Neural cell (in vitro differentiated cells): ENCODE data around the gene LOXL4. TPM values are rescaled to one million over a fixed set of nuclear protein-coding genes. Genes with fewer than 3 reads are reported as not detected.

ENCODE experiments used
- H2AFZ ChIP-seq: fragments of 200-600, 300-800 bp; sonication (generic), shearing (Covaris generic); 2 replicates; pipeline ENCODE4 v1.6.0; 2014; ENCODE audit warnings: low read depth, mild to moderate bottlenecking, antibody characterized with exemption, low read length, moderate library complexity
- H3F3A ChIP-seq: fragments of 200-600 bp; shearing (Covaris generic); 2 replicates; pipeline ENCODE4 v1.6.1; 2016; ENCODE audit warnings: mild to moderate bottlenecking, moderate library complexity, mixed read lengths, antibody characterized with exemption, low read length; ENCODE audit not compliant: insufficient read depth, poor library complexity, severe bottlenecking
- H3K27ac ChIP-seq: fragments of 200-600, 300-800 bp; sonication (generic), shearing (Covaris generic); 2 replicates; pipeline ENCODE4 v1.5.1; 2014; ENCODE audit warnings: mild to moderate bottlenecking, low read length, moderate library complexity
- H3K27me3 ChIP-seq: fragments of 300-800, 200-600 bp; sonication (generic), shearing (Covaris generic); 2 replicates; pipeline ENCODE4 v1.6.0; 2014; ENCODE audit warnings: mild to moderate bottlenecking, low read depth, low read length, moderate library complexity; ENCODE audit not compliant: insufficient read depth
- H3K36me3 ChIP-seq: fragments of 300-800, 200-600 bp; sonication (generic), shearing (Covaris generic); 2 replicates; pipeline ENCODE4 v1.5.1; 2014; ENCODE audit warnings: mild to moderate bottlenecking, antibody characterized with exemption, low read length, moderate library complexity; ENCODE audit not compliant: insufficient read depth
- H3K4me2 ChIP-seq: fragments of 300-800, 200-600 bp; sonication (generic), shearing (Covaris generic); 2 replicates; pipeline ENCODE4 v1.6.0; 2014; ENCODE audit warnings: mild to moderate bottlenecking, low read length
- H3K4me3 ChIP-seq: fragments of 300-800, 200-600 bp; sonication (generic), shearing (Covaris generic); 2 replicates; pipeline ENCODE4 v1.5.1; 2014; ENCODE audit warnings: mild to moderate bottlenecking, low read length, moderate library complexity
- H3K79me2 ChIP-seq: fragments of 200-600 bp; shearing (Covaris generic); replicated peaks from 2 replicates; pipeline ENCODE4 v1.6.0; 2014; ENCODE audit warnings: mild to moderate bottlenecking, low read length, moderate library complexity; ENCODE audit not compliant: insufficient read depth
- H3K9ac ChIP-seq: fragments of 300-800, 200-600 bp; sonication (generic), shearing (Covaris generic); 2 replicates; pipeline ENCODE4 v1.6.1; 2016; ENCODE audit warnings: mild to moderate bottlenecking, low read length, mixed read lengths
- H3K9me2 ChIP-seq: fragments of 200-600 bp; shearing (Covaris generic); 2 replicates; pipeline ENCODE4 v1.6.1; 2016; ENCODE audit warnings: mild to moderate bottlenecking, low read length, mixed read lengths; ENCODE audit not compliant: insufficient read depth
- H3K9me3 ChIP-seq: fragments of 200-600, 300-800 bp; sonication (generic), shearing (Covaris generic); 2 replicates; pipeline ENCODE4 v1.6.1; 2016; ENCODE audit warnings: mild to moderate bottlenecking, mixed run types, low read length, moderate library complexity, mixed read lengths
- H4K20me1 ChIP-seq: fragments of 200-600 bp; shearing (Covaris generic); 2 replicates; pipeline ENCODE4 v1.6.1; 2016; ENCODE audit warnings: mild to moderate bottlenecking, mixed run types; ENCODE audit not compliant: insufficient read depth
- CTCF ChIP-seq: fragments of 450-650 bp; IDR thresholded peaks from 2 replicates; pipeline ENCODE4 v1.5.1; 2014; ENCODE audit warnings: antibody characterized with exemption, mild to moderate bottlenecking, moderate library complexity; ENCODE audit not compliant: poor library complexity, severe bottlenecking
- EP300 ChIP-seq: fragments of 450-650 bp; conservative IDR thresholded peaks from 2 replicates; pipeline ENCODE4 v1.6.1; 2014; ENCODE audit warnings: antibody characterized with exemption, mild to moderate bottlenecking, moderate library complexity; ENCODE audit not compliant: poor library complexity, severe bottlenecking
- EZH2 ChIP-seq: fragments of 200-600, 300-800 bp; shearing (Covaris generic), sonication (generic); IDR thresholded peaks from 2 replicates; pipeline ENCODE4 v1.6.1; 2014; ENCODE audit warnings: antibody characterized with exemption, low read length, borderline replicate concordance, mild to moderate bottlenecking; ENCODE audit not compliant: insufficient read depth, poor library complexity, severe bottlenecking
- MXI1 ChIP-seq: fragments of 450-650 bp; conservative IDR thresholded peaks from 2 replicates; pipeline ENCODE4 v1.6.1; 2014; ENCODE audit warnings: antibody characterized with exemption, mild to moderate bottlenecking; ENCODE audit not compliant: poor library complexity, severe bottlenecking
- POLR2AphosphoS5 ChIP-seq: IDR thresholded peaks from 2 replicates; pipeline ENCODE4 v1.6.1; 2012
- RAD21 ChIP-seq: fragments of 450-650 bp; conservative IDR thresholded peaks from 2 replicates; pipeline ENCODE4 v1.6.1; 2014; ENCODE audit warnings: antibody characterized with exemption, mild to moderate bottlenecking, moderate library complexity
- REST ChIP-seq: IDR thresholded peaks from 2 replicates; pipeline ENCODE4 v1.6.1; 2012; ENCODE audit warnings: borderline replicate concordance
- SMC3 ChIP-seq: fragments of 450-650 bp; conservative IDR thresholded peaks from 2 replicates; pipeline ENCODE4 v1.6.1; 2014; ENCODE audit warnings: antibody characterized with exemption, mild to moderate bottlenecking, moderate library complexity; ENCODE audit not compliant: poor library complexity
- TAF1 ChIP-seq: IDR thresholded peaks from 2 replicates; pipeline ENCODE4 v1.6.1; 2012; ENCODE audit warnings: low read depth
- polyA plus RNA-seq: library from polyadenylated mRNA; depleted of rRNA; stranded (reverse); fragments of >200 nt; gene quantifications from 2 replicates; pipeline ENCODE4 v1.2.3, GENCODE V29; 2014

The LOXL4 gene
- polyA plus RNA-seq, 1 donor from 2014 or later, result not detected

- no peaks in the 10 kb centered on the region for H3F3A ChIP-seq
- H3K79me2 ChIP-seq, result no peaks in the 10 kb centered on the region
- no peak overlapping the region for H3K4me3 ChIP-seq
- H3K4me2 ChIP-seq, result no peak overlapping the region
- no peaks in the 10 kb centered on the region for H3K36me3 ChIP-seq
- H3K27me3 ChIP-seq, result no peaks in the 10 kb centered on the region
- no peaks in the 10 kb centered on the region for H4K20me1 ChIP-seq
- H3K9ac ChIP-seq, result no peak overlapping the region
- no peak overlapping the region for H2AFZ ChIP-seq
- H3K27ac ChIP-seq, result no peak overlapping the region
- H3K9me3 ChIP-seq, result no peaks in the 10 kb centered on the region
- no peak for TF ChIP-seq POLR2AphosphoS5
- TF ChIP-seq EZH2, result no peak
- TF ChIP-seq RAD21, result no peak
- TF ChIP-seq TAF1, result no peak
- TF ChIP-seq REST, result no peak
- no peak for TF ChIP-seq EP300
- TF ChIP-seq CTCF, result no peak
- no peak for TF ChIP-seq MXI1
- no peak for TF ChIP-seq SMC3
- no peaks in the 10 kb centered on the region for H3K9me2 ChIP-seq
These were observed 34.9 kb upstream of the LOXL4 start for GRCh38 chr10:98302741-98303365.

GRCh38 chr10:98301664-98302319 is 33.8 kb upstream of the LOXL4 start:
- no peaks in the 10 kb centered on the region for H3K9me2 ChIP-seq
- no peak overlapping the region for H3K9ac ChIP-seq
- TF ChIP-seq MXI1, result no peak
- TF ChIP-seq EP300, result no peak
- no peak for TF ChIP-seq EZH2
- TF ChIP-seq SMC3, result no peak
- no peak for TF ChIP-seq POLR2AphosphoS5
- TF ChIP-seq CTCF, result no peak
- TF ChIP-seq TAF1, result no peak
- no peak for TF ChIP-seq REST
- no peaks in the 10 kb centered on the region for H4K20me1 ChIP-seq
- H3K27ac ChIP-seq, result no peak overlapping the region
- H3K27me3 ChIP-seq, result no peaks in the 10 kb centered on the region
- H3F3A ChIP-seq, result no peaks in the 10 kb centered on the region
- H3K36me3 ChIP-seq, result no peaks in the 10 kb centered on the region
- no peaks in the 10 kb centered on the region for H3K79me2 ChIP-seq
- no peak overlapping the region for H3K4me2 ChIP-seq
- H3K4me3 ChIP-seq, result no peak overlapping the region
- H2AFZ ChIP-seq, result no peak overlapping the region
- H3K9me3 ChIP-seq, result no peaks in the 10 kb centered on the region
